Kidney (tissue), 14 donors: ENCODE data around the gene ALDH1A2. TPM values are rescaled to one million over a fixed set of nuclear protein-coding genes. Genes with fewer than 3 reads are reported as not detected.

Experiments
- DNase-seq, 5 donors: peaks; one replicate each; pipeline ENCODE4 v3.0.0-alpha.2; 2013 to 2020
- FAIRE-seq: peaks from 2 replicates; lab custom pipeline; 2012; peaks lifted over from hg19 to GRCh38; lab: Jason Lieb, UNC
- H3K27ac ChIP-seq, 2 donors: one replicate each; pipeline ENCODE4 v1.7.0; 2013; ENCODE audit warnings: low read depth in 2 of 2, low read length in 2 of 2, inconsistent platforms in 1 of 2
- H3K27me3 ChIP-seq: one replicate; pipeline ENCODE4 v1.7.1; 2013; ENCODE audit warnings: low read length, inconsistent platforms; ENCODE audit not compliant: control insufficient read depth, insufficient read depth
- H3K36me3 ChIP-seq, 3 donors: one replicate each; pipeline versions ENCODE4 v1.7.0 to v1.7.1; 2013; ENCODE audit warnings: low read length in 3 of 3, control low read depth in 1 of 3, inconsistent platforms in 1 of 3; ENCODE audit not compliant: insufficient read depth in 3 of 3, control insufficient read depth in 2 of 3
- H3K4me1 ChIP-seq, 3 donors: one replicate each; pipeline versions ENCODE4 v1.7.0 to v1.7.1; 2013; ENCODE audit warnings: low read length in 3 of 3, inconsistent platforms in 1 of 3, low read depth in 1 of 3; ENCODE audit not compliant: control insufficient read depth in 2 of 3, insufficient read depth in 2 of 3
- H3K4me3 ChIP-seq, 3 donors: one replicate each; pipeline versions ENCODE4 v1.7.0 to v1.8.1; 2013; ENCODE audit warnings: low read length in 3 of 3, control low read depth in 1 of 3, inconsistent platforms in 1 of 3
- H3K9ac ChIP-seq, 3 donors: one replicate each; pipeline versions ENCODE4 v1.7.0 to v1.7.1; 2013; ENCODE audit warnings: low read length in 3 of 3, control low read depth in 1 of 3, inconsistent platforms in 1 of 3
- H3K9me3 ChIP-seq, 3 donors: one replicate each; pipeline versions ENCODE4 v1.7.0 to v1.7.1; 2013; ENCODE audit warnings: low read length in 3 of 3, control low read depth in 1 of 3, inconsistent platforms in 1 of 3; ENCODE audit not compliant: control insufficient read depth in 2 of 3, insufficient read depth in 1 of 3
- intact Hi-C: fragments of 100-400 bp; cut with DNase I; formaldehyde crosslinking; loops from one replicate; pipeline ENCODE4 v1.11.1; 2022
- polyA plus RNA-seq: library from polyadenylated mRNA; stranded (reverse); fragments of 350-450 nt; fragmentation: Illumina TruSeq; extraction: RNeasy Lipid Tissue Mini Kit (QIAGEN cat#74804); gene quantifications from one replicate; pipeline ENCODE4 v1.2.3, GENCODE V29; 2014; ENCODE audit warnings: low read depth, low replicate concordance; ENCODE audit not compliant: insufficient read depth
- total RNA-seq: library from RNA; stranded (reverse); fragmentation: NEBNext Ultra II Directional; extraction: Animal tissue kit (Norgen Biotek cat#: 25700); gene quantifications from one replicate; pipeline ENCODE4 v1.2.1, GENCODE V29; 2021
- TF ChIP-seq, protein P1 (sequence below): IDR thresholded peaks from 3 replicates; pipeline ENCODE4 v1.5.1; 2012; ENCODE audit warnings: mild to moderate bottlenecking, moderate library complexity, borderline replicate concordance; ENCODE audit not compliant: insufficient read depth; ENCODE audit errors: extremely low read depth
- donor health status: control.
- donor health status: control.
- donor health status: control.
- donor health status: control.
- donor health status: control.
- donor health status: DM: yes; HTN: yes; CAD: no.
- donor health status: Normal renal cell carcinoma (clear cell type).

Gene ALDH1A2
- total and polyA plus RNA-seq, 2 donors from 2014 or later = 24.4 to 113 TPM

DNA sequence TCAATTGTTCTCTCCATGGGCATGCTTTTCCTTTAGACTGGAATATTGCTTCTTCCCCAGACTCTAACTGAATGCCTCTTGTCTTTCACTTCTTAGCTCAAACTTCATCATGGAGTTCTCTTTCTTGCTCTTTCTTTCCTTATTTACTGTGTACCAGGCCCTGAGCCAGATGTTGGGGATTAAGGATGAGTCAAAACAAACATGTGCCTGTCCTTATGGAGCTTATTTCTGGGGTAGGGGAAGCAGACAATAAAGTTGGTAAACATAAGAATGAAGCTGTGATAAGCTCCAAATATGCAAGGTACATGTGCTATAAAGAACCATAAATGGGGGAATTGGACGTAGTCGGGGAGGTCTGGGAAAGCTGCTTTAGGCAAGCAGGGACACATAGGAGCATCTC is 145.8 kb downstream of the ALDH1A2 start:
- intact Hi-C loops = no loop called here
- Histone ChIP-seq H3K27me3 (no peaks in the 10 kb centered on the region), H3K4me3 (no peak overlapping the region), H3K9me3 (no peaks in the 10 kb centered on the region), H3K9ac (no peak overlapping the region), H3K27ac (no peak overlapping the region), H3K36me3 (no peaks in the 10 kb centered on the region), H3K4me1 (peaks cover 2 to 18% (median 11%) of the 10 kb centered on the region in 3 donors)
- TF ChIP-seq, protein P1, sequence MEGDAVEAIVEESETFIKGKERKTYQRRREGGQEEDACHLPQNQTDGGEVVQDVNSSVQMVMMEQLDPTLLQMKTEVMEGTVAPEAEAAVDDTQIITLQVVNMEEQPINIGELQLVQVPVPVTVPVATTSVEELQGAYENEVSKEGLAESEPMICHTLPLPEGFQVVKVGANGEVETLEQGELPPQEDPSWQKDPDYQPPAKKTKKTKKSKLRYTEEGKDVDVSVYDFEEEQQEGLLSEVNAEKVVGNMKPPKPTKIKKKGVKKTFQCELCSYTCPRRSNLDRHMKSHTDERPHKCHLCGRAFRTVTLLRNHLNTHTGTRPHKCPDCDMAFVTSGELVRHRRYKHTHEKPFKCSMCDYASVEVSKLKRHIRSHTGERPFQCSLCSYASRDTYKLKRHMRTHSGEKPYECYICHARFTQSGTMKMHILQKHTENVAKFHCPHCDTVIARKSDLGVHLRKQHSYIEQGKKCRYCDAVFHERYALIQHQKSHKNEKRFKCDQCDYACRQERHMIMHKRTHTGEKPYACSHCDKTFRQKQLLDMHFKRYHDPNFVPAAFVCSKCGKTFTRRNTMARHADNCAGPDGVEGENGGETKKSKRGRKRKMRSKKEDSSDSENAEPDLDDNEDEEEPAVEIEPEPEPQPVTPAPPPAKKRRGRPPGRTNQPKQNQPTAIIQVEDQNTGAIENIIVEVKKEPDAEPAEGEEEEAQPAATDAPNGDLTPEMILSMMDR = no peak
- no peak for DNase-seq
- no peak for FAIRE-seq

DNA sequence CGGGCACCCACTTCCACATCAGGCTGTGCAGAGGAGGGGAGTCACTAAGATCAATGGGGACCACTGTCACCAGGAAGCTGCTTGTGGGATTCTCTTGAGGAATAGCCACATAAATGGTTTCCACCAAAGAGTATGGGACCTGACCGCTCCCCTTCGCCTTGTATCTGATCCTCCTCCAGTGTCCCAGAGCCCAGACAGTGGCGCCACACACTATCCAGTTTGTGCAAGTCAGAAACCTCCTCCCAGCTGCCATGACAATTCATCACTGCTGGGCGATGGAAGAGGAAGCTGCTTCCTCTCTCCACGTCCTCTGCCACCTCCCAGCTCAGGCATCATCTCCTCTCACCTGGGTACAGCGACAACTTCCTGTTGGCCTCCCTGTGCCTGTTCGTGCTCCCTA is 147.5 kb downstream of the ALDH1A2 start:
- Histone ChIP-seq H3K27ac (no peak overlapping the region), H3K36me3 (no peaks in the 10 kb centered on the region), H3K27me3 (no peaks in the 10 kb centered on the region), H3K4me1 (peaks cover 0 to 11% (median 11%) of the 10 kb centered on the region in 3 donors), H3K4me3 (no peak overlapping the region), H3K9ac (no peak overlapping the region), H3K9me3 (no peaks in the 10 kb centered on the region)
- FAIRE-seq (no peak), DNase-seq (no peak)
- TF ChIP-seq, protein P1 = no peak
- intact Hi-C loops = no loop called here

DNA sequence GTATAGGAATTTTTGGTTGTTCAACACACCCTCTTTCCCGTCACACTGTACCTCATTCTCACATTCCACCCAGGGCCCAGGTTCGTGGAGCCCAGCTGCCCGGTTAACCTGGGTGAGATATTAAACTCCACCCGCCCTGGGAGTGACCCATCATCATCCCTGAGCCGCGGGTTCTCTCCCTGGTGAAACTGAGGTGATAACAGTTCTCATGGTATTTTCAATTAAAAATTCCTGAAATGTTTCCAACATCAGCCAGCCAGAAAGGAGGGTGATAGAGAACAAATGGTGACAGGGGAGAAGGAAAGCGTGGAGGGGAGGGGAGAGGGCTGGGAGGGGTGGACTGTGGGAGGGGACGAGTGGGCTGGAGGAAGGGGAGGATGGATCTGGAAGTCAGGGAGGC is 148.8 kb downstream of the ALDH1A2 start:
- TF ChIP-seq, protein P1 = no peak
- Histone ChIP-seq H3K9ac (no peak overlapping the region), H3K4me3 (no peak overlapping the region), H3K27me3 (no peaks in the 10 kb centered on the region), H3K9me3 (no peaks in the 10 kb centered on the region), H3K4me1 (peaks cover 0 to 5% (median 0%) of the 10 kb centered on the region in 3 donors), H3K36me3 (no peaks in the 10 kb centered on the region), H3K27ac (no peak overlapping the region)
- FAIRE-seq = no peak
- intact Hi-C loops = no loop called here
- peak; percentile 52 to 87 (median 69) for DNase-seq
